GM21515 (cell line): ENCODE results near the gene WDFY1.

Source experiments
- ATAC-seq: cut with Tn5 transposase; IDR thresholded peaks from one replicate; pipeline ENCODE4 v1.9.1; 2021; ENCODE audit not compliant: unreplicated experiment

WDFY1 gene

DNA sequence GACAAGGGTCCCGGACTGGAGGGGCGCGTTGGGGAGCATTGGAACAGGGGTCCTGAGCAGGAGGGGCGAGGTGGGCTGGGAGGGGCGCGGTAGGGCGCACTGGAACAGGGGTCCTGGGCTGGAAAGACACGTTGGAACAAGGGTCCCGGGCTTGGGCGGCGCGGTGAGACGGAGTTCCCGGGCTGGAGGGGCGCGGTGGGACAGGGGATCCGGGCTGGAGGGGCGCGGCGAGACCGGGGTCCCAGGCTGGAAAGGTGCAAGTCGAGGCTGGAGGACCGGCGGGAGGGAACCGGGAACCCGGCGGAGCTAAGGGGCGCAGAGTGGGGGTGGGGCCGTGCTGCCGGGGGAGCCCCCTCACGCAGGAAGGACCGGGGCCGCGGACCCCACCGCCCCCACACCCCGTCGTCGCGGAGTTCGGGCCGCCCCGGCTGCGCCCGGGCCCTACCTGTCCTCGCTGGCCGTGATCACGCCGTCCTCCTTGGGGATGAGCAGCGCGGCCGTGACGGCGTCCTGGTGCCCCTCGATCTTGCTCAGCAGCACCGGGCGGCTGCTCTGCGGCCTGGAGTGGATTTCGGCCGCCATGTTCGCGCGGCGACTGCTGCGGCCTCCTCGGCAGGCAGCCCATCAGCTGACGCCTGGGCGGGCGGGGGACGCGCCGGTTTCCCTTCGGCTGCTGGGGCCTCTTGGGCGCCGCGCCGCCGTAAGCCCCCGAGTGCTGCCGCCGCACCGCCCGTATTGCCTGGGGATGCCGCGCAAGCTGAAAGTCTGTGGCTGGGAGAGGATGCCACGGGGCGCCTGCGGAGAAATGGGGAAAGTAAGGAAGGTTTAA is at the start of gene WDFY1:
Gene WDFY1 (minus strand): TSS at position 633 of the 829 bp plus-strand sequence. CDS start 51 bp downstream, at position 582.
- peak; percentile 81 for ATAC-seq

DNA sequence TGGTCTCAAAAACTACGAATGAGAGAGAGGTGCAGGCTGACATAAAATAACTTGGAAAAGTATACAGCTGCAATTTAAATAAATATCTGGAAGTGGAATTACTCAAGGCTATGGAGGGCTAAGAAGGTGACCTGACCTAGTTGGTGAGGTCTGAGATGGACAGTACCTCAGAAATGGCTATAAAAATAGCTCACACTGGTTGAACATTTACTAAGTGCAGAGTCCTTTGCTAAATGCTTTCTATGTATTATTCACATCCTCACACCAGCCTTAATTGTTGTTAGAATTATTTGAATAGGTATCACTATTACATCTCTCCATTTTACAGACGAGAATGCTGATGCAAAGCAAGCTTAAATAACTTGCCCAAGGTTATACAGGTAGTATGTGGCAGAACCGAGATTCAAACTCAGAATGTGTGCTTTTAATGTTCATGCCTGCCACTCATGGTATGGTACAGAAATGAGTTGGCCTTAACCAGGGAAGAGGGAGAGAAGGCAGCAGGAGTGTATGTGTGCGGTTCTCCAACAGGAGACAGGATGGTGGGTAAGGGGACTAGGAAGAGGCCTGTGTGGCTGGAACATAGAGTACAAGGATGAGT is 49.5 kb upstream of the WDFY1 start:
- no peak for ATAC-seq

GRCh38 chr2:223993634-223994232 is 48.6 kb upstream of the WDFY1 start:
- peak; percentile 83 for ATAC-seq

DNA sequence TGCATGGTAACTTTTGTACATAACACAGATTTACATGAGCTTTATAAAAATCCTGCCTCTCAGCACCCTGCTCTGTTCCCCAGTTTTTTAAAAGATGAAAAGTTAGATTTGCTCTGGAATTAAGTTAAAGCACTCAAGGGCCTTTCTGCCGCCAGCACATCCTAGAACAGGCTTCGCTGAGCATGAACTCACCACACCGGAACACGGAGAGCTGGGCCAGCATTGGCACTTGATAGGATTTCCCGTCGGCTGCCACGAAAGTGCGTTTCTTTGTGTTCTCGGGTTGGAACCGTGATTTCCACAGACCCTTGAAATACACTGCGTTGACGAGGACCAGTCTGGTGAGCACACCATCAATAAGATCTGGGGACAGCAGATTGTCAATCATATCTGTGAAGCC is 46.5 kb upstream of the WDFY1 start:
- no peak for ATAC-seq

GRCh38 chr2:223989856-223990232 is 44.7 kb upstream of the WDFY1 start:
- no peak for ATAC-seq

- ATAC-seq: no peak
Measured at GRCh38 chr2:223989206-223989855, 44.2 kb upstream of the WDFY1 start.

DNA sequence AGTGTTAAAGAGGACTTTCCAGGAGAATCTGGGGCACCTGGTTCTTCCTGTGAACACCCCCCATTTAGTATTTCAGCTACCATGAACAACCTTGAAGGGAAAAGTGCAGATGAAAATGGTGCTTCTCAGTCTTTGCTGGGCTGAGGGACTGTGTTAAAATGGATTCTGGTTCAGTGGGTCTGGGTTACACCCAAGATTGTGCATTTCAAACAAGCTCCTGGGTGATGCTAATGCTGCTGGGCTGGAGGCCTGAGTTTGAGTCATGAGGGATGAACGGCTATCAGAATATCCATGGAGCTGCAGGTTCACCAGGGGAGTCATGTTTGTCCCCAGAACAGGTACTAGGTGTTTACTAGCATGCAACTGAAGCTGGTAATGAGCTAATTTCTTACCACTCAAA is 36.1 kb upstream of the WDFY1 start:
- ATAC-seq: no peak

DNA sequence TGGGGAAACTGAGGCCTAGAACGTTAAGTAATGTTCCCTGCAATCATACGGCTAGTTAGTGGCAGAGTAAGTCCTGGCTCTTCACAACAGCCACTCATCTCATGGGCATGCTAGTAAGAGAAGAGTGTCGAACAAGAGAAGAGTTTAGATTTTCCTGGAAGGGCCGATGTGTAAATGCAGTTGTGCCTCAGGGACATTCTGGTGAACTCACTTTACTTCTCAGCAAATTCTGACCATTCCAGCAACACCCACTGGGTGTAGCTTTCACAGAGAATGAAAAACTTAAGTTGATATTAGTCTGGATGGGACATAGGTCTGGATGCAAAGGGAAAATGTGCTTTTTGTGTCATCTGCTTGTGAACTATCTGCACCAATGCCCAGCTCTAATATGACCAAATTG is 35.7 kb upstream of the WDFY1 start:
- no peak for ATAC-seq

- no peak for ATAC-seq
Measured at GRCh38 chr2:223980397-223980735, 35.2 kb upstream of the WDFY1 start.

- ATAC-seq: no peak
Measured at GRCh38 chr2:223979730-223980396, 34.7 kb upstream of the WDFY1 start.

DNA sequence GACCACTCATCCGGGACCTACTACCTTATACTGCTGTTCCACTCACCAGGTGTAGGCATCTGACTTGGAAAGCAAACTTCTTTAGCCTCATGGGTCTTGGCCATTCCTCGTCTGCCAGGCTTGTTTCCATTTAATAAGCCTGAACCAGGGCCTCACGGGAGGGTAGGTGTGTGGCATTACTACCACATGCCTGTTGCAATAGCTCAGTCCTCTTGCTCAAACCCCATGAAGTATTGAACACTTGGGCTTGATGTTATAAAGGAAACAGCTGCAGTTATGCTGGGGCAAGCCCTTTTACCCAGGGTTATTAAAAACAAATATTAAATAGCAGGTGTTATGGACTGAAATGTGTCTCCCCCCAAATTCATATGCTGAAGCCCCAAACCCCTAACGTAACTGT is 33.3 kb upstream of the WDFY1 start:
- no peak for ATAC-seq

GRCh38 chr2:223976635-223977226 is 31.6 kb upstream of the WDFY1 start:
- ATAC-seq: no peak

DNA sequence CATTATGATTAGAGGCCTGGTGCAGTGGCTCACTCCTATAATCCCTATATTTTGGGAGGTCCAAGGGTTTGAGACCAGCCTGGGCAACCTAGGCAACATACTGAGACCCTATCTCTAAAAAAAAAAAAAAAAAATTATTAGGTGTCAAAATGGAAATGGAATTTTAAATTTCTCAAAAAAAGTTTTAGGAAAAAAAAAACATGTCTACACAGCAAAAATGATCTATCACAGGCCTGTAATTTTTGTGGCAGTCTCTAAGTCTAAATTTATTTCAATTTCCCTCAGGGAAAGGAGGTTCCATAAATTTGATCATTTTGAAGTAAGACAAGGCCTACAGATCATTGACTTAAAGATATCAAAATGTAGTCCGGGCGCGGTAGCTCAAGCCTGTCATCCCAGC is 28.5 kb upstream of the WDFY1 start:
- ATAC-seq: no peak

- ATAC-seq: no peak
Measured at GRCh38 chr2:223972656-223973102, 27.5 kb upstream of the WDFY1 start.

DNA sequence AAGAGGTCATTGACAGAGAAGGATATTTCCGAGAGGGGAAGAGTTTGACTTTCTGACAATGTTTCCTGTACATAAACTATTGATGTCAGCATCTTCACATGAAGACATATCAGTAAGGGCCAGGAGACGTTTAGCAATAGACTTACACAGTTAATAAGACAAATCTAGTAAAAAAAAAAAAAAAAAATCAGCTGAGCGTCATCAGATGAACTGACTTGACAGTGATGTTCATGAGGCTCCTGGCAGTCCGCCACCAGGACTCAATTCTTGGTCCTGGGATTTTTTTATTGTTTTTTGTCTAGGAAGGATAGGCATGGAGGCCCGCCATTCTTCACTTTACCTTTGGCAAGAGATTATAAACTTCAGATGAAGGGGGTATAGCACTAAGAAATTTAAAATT is 26.6 kb upstream of the WDFY1 start:
- ATAC-seq: no peak

DNA sequence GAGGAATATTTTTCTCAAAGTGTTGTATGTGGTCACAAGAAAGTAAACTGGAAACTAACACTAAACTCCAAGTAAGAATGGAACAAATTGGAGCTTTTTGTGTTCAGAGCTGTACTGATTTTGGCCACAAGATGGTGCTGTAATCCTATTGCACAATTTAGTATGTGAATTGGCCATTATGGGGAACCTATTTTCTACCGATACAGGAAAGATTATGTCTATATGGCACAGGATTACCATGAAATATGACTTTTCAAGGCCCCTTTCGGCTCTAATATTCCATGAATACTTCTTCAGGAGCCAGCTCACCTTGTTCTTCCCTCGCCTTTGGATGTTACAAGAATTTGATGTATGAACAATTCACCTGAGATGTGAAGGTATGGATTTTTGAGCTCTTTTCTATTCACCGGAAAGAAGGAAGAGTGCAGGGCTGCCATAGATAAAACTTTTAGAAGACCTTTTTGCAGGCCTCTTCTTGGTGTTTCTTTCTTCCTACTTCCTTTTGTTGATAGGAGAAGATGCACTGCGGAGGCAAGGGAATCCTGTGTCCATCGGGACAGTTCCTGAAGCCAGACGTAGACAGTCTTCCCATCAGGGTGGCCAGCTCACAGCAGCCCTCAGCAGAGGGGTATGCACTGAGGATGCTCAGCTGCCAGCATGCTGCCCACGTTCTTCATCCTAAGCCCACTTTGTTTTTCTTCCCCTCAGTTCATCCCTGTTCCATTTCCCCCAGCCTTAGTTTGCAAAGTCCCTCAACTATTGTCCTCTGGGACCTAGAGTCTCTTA is 25.4 kb upstream of the WDFY1 start:
- peak; percentile 60 for ATAC-seq

GRCh38 chr2:223969856-223970255 is 24.7 kb upstream of the WDFY1 start:
- no peak for ATAC-seq

DNA sequence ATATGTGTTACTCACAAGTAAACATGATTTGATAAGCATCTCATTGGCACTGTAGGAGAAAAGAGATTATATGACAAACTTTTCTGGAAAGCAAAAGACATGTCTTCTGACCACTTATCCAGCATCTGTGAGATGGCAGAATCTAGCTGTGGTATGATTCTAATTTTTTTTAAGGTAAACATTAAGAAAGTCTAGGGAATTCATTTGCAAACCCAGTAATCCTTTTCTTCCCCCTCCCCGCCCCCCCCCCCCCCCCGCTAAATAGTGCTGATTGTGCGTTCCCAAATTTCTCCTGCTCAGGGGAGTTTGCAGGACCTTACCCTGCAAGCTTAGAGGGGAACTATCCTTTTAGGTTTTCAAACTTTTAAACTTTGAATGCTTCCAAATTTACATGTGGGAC is 24.2 kb upstream of the WDFY1 start:
- no peak for ATAC-seq

DNA sequence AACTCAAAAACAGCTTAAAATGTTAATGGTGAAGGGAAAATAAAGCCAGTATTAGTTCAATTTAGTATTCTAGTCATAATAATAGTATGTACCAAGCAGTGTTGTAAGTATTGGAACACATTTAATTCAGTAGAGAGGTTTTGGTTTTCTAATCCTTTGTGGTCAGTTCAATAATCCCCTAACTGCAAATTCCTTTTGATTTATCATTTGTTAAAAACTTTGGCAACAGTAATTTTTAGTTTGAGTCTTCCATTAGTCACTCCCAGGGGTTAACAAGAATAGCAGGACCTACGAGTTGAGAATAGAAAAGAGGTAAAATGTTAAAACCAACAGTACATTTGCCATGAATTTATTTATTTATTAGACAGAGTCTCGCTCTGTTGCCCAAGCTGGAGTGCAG is 22.8 kb upstream of the WDFY1 start:
- no peak for ATAC-seq

- ATAC-seq: no peak
Measured at GRCh38 chr2:223959688-223960087, 14.6 kb upstream of the WDFY1 start.
